ENCODE results near the gene CHGA.

The CHGA gene

GRCh38 chr14:92928258-92928629 is 5.3 kb downstream of the CHGA start:
- no peak for TF ChIP-seq CTCF (IDR thresholded peaks at IDR 0.05; ENCODE audit: extremely low read depth, insufficient read depth, missing control alignments)
- DNase-seq (ENCODE audit: low spot score), result no peak
- in situ Hi-C loops (cut with MboI; ENCODE audit: low pct_unique_long_range_greater_than_20kb, low sequenced_read_pairs, unreplicated experiment), result no loop called here

- no peak for DNase-seq (ENCODE audit: low spot score)
- in situ Hi-C loops (cut with MboI; ENCODE audit: low pct_unique_long_range_greater_than_20kb, low sequenced_read_pairs, unreplicated experiment), result no loop called here
- no peak for TF ChIP-seq CTCF (IDR thresholded peaks at IDR 0.05; ENCODE audit: extremely low read depth, insufficient read depth, missing control alignments)
Observed at GRCh38 chr14:92928961-92929688, 6.2 kb downstream of the CHGA start.

GRCh38 chr14:92929689-92930608 is 7.0 kb downstream of the CHGA start:
- no peak for DNase-seq (ENCODE audit: low spot score)
- TF ChIP-seq CTCF (IDR thresholded peaks at IDR 0.05; ENCODE audit: extremely low read depth, insufficient read depth, missing control alignments), result no peak
- in situ Hi-C loops (cut with MboI; ENCODE audit: low pct_unique_long_range_greater_than_20kb, low sequenced_read_pairs, unreplicated experiment), result no loop called here

- TF ChIP-seq CTCF (IDR thresholded peaks at IDR 0.05; ENCODE audit: extremely low read depth, insufficient read depth, missing control alignments), result no peak
- in situ Hi-C loops (cut with MboI; ENCODE audit: low pct_unique_long_range_greater_than_20kb, low sequenced_read_pairs, unreplicated experiment), result no loop called here
- DNase-seq (ENCODE audit: low spot score), result no peak
Observed at GRCh38 chr14:92930737-92931602, 8.0 kb downstream of the CHGA start.

GRCh38 chr14:92931681-92932447 is 8.9 kb downstream of the CHGA start:
- no peak for DNase-seq (ENCODE audit: low spot score)
- TF ChIP-seq CTCF (IDR thresholded peaks at IDR 0.05; ENCODE audit: extremely low read depth, insufficient read depth, missing control alignments), result no peak
- in situ Hi-C loops (cut with MboI; ENCODE audit: low pct_unique_long_range_greater_than_20kb, low sequenced_read_pairs, unreplicated experiment), result no loop called here

All from GM13977 (cell line).